Right ventricle myocardium superior (tissue), 1 donor: Measurements from ENCODE around the gene ZNF525. TPM values are rescaled to one million over a fixed set of nuclear protein-coding genes. Genes with fewer than 3 reads are reported as not detected.
"Not testable (repeated sequence)": the region's sequence is repeated elsewhere in the genome, so short reads cannot be mapped to it uniquely, and the experiment has no call there.

Experiments
- ATAC-seq: fragments of 200-7000 bp; cut with Tn5 transposase; one replicate; pipeline ENCODE4 v1.9.1; 2020; ENCODE audit warnings: mild to moderate bottlenecking; ENCODE audit not compliant: poor library complexity
- DNase-seq: peaks from one replicate; pipeline ENCODE4 v3.0.0-alpha.2; 2020
- intact Hi-C: fragments of 100-400 bp; cut with DNase I; formaldehyde crosslinking; loops from one replicate; pipeline ENCODE4 v1.11.2; 2022
- long read RNA-seq: library from polyadenylated mRNA; unstranded; transcript quantifications from one replicate; pipeline ENCODE4 v2.0.0, GENCODE V29; 2021
- total RNA-seq: library from RNA; stranded (reverse); fragmentation: NEBNext Ultra II Directional; extraction: Animal tissue kit (Norgen Biotek cat#: 25700); gene quantifications from one replicate; pipeline ENCODE4 v1.2.1, GENCODE V29; 2021
- donor health status: DM: no; HTN: yes; CAD: no; lungs with severe emphysema.

ZNF525 gene
- total RNA-seq = 4.7 TPM
- long read RNA-seq, partial matches to known transcripts = 0 of 1 reads
- long read RNA-seq, other reads (novel, unspliced or antisense) = 0 of 1 reads

DNA sequence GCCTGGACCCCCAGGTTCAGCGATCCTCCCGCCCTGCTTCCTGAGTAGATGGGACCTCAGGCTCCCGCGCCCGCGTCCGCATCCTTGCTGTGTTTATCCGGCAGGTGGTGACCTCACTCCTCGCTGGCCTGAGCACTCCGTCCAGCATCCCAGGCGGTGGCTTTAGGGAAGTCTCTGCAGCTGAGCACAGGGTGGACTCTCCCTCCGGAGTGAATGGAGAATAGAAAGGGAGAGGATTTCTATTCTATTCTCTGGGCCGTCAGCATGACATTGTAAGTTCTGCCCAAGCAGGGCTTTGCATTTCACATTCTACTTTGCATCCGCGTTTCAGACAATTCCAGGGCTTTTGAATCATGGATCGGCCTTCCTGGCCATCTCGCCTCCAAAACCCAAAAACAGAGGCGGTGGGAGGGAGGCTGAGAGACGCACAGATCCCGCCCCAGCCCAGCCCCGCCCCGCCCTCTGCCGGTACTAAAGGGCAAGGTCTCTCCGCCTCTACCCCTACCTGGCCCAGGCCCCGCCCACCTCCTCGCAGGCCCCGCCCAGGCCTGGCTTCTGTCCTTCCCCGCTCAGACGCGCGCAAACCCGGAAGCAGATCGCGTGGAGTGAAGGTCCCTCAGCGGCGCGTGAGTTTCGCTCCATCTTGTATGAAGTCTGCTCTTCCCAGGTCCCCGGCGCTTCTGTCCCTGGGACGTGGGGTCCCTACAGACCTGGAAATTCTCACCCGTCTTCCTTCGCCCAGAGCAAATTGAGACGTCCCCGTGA lies at the start of gene ZNF525:
ZNF525 (plus strand) TSS at position 572 of the 765 bp plus-strand sequence. CDS start 6,577 bp downstream, outside the sequence.
- peak; percentile 100 for ATAC-seq
- intact Hi-C loops = loop anchor here (10.0 kb wide), 1 partner anchor 171 kb away; the partner anchor contains the start of gene ZNF665
- DNase-seq = peak; percentile 94

DNA sequence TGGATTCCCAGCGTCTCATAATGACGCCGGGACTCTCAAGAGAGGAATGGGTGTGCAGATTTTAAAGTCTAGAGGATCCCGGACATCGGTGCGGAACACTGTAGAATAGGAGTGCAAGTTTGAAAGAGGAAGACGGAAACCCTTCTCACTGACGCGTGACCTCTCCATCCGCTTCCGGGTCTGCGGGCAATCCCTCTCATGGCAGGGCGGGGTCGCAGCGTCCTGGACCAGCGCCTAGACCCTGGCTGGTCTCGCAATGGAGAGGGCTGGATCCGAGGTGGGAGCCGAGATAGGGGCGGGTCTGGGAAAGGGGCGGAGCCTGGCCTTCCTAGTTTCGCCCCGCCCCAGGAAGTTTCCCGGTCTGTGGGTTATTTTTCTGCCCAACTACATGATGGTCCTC lies 36.5 kb upstream of the ZNF525 start:
- intact Hi-C loops = no loop called here
- peak; percentile 77 for DNase-seq
- ATAC-seq = peak; percentile 16

DNA sequence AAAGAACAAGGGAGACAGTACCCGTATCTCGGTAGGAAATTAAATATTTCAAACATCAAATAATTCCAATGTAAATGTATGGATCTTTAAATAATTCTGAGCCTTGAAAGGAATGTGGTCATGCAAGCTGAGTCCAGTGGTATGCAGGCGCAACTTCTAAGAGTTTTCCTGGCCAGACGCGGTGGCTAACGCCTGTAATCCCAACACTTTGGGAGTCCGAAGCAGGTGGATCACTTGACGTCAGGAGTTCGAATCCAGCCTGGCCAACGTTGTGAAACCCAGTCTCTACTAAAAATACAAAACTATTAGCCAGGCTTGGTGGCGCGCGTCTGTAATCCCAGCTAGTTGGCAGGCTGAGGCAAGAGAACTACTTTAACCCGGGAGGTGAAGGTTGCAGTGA lies 33.0 kb upstream of the ZNF525 start:
- ATAC-seq (no peak), DNase-seq (no peak)
- intact Hi-C loops = no loop called here

DNA sequence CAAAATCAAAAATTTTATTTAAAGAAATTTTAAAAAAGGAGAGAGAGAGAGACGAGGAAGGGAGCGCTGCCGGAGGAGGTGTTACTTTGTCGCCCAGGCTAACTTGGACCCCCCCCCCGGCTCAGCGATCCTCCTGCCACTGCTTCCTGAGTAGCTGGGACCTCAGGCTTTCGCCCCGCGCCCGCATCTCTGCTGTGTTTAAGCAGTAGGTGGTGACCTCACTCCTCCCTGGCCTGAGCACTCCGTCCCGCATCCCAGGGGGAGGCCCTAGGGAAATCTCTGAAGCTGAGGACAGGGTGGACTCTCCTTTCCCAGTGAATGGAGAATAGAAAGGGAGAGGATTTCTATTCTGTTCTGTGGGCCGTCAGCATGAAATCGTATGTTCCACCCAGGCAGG lies 32.4 kb upstream of the ZNF525 start:
- DNase-seq = peak; percentile 70
- ATAC-seq = peak; percentile 32
- intact Hi-C loops = no loop called here

DNA sequence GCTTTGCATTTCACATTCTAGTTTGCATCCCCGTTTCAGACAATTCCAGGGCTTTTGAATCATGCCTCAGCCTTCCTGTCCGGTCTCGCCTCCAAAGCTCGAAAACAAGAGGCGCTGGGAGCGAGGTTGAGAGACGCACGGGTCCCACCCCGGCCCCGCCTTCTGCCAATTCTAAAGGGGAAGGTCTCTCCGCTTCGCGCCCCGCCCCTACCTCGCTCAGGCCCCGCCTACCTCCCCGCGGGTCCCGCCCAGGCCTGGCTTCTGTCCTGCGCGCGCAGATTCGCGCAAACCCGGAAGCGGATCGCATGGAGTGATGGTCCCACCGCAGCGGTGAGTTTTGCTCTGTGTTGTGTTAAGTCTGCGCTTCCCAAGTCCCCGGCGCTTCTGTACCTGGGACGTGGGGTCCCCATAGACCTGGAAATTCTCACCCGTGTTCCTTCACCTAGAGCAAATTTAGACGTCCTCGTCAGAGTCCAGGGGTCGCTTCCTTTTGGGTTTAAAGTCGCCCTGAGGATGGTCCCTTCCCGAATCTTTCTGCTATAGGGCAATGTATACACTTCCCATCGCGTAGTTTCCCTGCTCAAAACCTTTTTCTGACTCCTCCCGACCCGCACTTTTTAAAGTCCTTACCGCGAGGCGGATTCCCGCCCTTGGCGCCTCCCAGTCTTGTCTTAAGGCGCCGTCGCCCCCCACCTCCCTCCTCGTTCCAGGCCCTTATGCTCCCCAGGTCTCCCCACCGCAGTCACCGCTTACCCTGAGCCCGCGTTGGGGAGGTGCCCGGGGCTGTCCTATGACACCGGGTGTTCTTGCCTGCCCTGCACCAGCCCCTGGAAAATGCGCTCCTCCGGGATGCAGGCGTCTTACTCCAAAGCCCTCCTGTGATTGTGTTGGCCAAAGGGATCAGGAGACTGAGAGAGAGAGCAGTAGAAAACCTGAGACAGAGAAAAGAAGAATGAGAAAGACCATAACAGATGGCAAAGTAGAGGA lies 31.7 kb upstream of the ZNF525 start, which contains the start of gene ZNF845:
ZNF845 (plus strand) TSS at position 287 of the 987 bp plus-strand sequence. CDS start 7,559 bp downstream, outside the sequence.
- ATAC-seq (peak; percentile 100), DNase-seq (peak; percentile 96)
- intact Hi-C loops = no loop called here

DNA sequence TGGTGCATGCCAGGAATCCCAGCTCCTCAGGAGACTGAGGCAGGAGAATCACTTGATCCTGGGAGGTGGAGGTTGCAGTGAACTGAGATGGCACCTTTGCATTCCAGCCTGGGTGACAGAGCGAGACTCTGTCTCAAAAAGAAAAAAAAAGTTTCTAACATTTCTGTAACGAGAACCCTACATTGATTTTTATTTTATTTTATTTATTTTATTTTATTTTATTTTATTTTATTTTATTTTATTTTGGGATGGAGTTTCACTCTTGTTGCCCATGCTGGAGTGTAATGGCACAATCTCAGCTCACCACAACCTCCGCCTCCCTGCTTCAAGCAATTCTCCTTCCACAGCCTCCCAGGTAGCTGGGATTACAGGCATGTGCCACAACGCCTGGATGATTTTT lies 21.1 kb upstream of the ZNF525 start:
- intact Hi-C loops, DNase-seq, ATAC-seq: not testable (repeated sequence)

DNA sequence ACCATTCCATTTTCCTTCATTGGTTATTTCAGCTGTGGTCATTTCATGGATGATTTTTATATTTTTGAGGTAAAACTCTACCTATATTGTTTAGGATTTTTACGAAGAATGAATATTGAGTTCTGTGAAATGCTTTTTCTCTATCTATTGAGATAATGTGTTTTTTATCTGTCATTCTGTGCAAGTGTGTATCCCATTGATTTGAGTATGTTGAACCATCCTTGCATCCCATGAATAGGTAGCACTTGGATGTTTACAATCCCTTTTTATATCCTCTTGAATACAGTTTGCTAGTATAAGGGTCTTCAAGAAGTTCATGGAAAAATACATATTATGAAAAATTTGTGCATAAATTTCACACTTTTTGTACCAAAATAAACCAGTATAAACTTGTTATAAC lies 9.8 kb upstream of the ZNF525 start:
- ATAC-seq = no peak
- no peak for DNase-seq
- intact Hi-C loops = no loop called here

DNA sequence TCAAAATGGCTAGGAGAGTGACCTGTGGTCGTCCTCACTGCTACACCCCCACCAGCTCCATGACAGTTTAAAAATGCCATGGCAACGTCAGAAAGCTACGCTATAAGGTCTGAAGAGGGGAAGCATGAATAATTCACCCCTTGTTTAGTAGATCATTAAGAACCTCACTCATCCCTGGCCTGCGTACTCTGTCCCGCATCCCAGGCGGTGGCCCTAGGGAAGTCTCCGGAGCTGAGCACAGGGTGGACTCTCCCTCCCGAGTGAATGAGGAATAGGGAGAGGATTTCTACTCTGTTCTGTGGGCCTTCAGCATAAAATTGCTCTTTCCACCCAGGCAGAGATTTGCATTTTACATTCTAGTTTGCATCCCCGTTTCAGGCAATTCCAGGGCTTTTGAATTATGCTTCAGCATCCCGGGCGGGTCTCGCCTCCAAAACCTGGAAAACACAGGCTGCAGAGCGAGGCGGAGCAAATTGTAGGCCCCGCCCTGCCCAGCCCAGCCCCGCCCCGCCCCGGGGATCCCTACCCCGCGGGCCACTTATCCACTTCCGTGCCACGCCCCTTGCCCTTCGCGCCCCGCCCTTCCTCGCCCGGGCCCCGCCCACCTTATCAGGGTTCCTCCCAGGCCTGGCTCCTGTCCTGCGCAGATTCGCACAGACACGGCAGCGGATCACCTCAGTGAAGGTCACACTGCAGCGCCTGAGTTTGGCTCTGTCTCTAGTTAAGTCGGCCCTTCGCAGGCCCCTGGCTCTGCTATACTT lies 7.5 kb upstream of the ZNF525 start:
- ATAC-seq (no peak), DNase-seq (peak; percentile 50)
- intact Hi-C loops = no loop called here

DNA sequence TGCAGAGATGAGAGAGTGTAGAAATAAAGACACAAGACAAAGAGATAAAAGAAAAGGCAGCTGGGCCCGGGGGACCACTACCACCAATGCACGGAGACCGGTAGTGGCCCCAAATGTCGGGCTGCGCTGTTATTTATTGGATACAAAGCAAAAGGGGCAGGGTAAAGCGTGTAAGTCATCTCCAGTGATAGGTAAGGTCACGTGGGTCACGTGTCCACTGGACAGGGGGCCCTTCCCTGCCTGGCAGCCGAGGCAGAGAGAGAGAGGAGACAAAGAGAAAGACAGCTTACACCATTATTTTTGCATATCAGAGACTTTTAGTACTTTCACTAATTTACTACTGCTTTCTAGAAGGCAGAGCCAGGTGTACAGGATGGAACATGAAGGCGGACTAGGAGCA lies 5.4 kb upstream of the ZNF525 start:
- ATAC-seq, DNase-seq: not testable (repeated sequence)
- intact Hi-C loops = loop anchor here (10.0 kb wide), 1 partner anchor 165 kb away; the partner anchor contains the start of gene ZNF665

DNA sequence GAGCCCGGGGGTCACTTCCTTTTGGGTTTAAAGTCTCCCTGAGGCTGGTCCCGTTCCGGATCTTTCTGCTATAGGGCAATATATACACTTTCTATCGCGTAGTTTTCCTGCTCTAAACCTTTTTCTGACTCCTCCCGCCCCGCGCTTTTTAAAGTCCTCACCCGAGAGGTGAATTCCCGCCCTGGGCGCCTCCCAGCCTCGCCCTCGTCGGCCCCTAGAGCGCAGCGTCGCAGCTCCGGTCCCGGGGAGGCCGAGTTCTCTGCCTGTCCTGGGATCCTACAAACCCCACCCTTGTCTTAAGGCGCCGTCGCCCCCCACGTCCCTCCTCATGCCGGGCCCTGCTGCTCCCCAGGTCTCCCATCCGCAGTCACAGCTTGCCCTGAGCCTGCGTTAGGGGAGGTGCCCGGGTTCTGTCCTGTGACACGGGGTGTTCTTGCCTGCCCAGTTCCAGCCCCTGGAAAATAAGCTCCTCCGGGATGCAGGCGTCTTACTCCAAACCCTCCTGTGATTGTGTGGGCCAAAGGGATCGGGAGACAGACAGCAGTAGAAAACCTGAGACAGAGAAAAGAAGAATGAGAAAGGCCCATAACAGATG lies 491 bp downstream of the ZNF525 start:
- DNase-seq (peak; percentile 49), ATAC-seq (peak; percentile 75)
- intact Hi-C loops = loop anchor here (10.0 kb wide), 1 partner anchor 171 kb away; the partner anchor contains the start of gene ZNF665

DNA sequence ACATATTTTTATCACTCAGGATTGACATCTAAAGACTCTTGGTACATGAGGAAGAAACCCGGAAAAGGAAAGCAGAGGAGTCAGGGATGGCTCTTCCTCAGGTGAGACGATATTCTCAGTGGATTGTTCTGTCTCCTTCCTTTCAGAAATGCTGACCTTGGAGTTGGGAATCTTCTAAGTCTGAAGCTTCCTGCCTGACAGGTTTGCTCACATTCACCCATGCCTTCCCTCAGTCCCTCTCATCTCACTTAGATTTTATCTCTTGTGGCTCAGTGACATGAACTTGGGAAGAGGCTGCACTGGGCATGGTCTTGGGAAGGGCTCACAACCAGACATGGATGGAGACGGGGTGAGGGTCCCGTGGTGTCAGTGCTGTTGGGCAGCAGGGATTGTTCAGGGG lies 6.7 kb downstream of the ZNF525 start:
- no peak for DNase-seq
- ATAC-seq = no peak
- intact Hi-C loops = no loop called here

DNA sequence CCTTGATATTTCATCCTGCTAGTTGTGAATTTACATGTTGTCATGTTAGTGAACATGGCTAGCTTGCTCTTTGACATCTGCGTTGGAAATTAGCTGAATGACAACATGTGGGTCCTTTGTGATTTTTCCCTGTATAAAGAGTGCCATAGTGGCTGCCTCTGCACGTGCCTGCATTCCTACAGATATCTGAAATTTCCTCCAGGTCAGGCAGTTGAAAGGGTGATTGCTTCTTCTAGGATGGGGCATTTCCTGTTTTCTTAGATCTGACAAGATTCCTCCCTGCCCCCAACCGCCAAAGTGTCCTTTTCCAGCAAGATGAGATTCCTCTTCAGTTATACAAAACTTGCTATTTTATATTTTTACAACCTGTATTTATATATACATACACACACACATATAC lies 8.8 kb downstream of the ZNF525 start:
- intact Hi-C loops = no loop called here
- no peak for ATAC-seq

DNA sequence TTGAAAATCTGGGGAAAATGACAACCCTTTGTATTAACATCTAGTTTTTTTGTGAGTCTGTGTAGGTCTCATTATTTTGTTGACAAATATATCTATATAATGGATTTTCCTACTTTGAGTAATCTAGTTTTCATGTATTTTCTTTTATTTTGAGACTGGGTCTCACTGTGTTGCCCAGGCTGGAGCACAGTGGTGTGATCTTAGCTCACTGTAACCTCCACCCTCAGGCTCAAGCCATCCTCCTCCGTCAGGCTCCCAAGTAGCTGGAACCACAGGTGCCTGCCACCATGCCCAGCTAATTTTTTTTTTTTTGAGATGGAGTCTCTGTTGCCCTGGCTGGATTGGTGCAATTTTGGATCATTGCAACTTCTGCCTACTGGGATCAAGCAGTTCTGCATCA lies 9.2 kb downstream of the ZNF525 start:
- no peak for DNase-seq
- no peak for ATAC-seq
- intact Hi-C loops = no loop called here

More for the DNA sequence above, 8.8 kb downstream of the ZNF525 start:
- no peak for DNase-seq

DNA sequence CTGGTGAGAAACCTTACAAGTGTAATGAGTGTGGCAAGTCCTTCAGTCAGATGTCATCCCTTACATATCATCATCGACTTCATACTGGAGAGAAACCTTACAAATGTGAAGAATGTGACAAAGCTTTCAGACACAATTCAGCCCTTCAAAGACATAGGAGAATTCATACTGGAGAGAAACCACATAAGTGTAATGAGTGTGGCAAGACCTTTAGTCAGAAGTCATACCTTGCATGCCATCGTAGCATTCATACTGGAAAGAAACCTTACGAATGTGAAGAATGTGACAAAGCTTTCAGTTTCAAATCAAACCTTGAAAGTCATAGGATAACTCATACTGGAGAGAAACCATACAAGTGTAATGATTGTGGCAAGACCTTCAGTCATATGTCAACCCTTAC lies 15.9 kb downstream of the ZNF525 start:
- DNase-seq (no peak), ATAC-seq (no peak)
- intact Hi-C loops = no loop called here

DNA sequence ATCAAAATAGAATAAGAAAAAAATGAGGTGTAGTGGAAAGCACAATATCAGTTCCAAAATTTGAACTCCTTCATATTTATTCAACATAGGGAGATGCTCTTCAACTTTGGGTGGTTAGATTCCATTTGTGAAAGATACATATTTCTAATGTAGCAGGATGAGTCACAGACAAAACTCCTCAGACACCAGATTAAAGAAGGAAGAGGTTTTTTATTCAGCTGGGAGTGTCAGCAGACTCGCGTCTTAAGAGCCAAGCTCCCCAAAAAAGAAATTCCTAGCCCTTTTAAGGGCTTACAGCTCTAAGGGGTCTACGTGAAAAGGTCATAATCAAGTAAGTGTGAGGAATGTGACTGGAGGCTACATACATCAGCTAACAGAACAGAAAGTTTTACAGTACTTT lies 22.7 kb downstream of the ZNF525 start:
- no peak for DNase-seq
- intact Hi-C loops = no loop called here
- ATAC-seq = no peak

DNA sequence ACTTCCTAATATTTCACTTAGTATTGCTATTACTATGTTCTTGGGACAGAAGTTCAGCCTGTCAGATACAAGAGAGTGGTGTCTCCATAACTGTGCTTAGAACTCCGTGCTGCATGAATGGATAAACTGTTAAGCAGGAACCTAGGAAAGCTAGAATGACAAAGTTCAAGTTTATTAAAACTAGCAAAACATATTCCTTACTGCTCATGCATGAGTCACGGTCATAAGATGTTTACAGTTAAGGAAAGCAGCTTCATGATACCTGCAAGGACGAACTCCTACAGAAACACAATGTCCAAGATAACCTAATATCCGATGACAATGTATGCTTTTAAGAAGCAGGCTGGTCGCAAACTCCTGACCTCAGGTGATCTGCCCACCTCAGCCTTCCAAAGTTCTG lies 23.4 kb downstream of the ZNF525 start:
- DNase-seq = no peak
- intact Hi-C loops = no loop called here
- ATAC-seq = no peak

DNA sequence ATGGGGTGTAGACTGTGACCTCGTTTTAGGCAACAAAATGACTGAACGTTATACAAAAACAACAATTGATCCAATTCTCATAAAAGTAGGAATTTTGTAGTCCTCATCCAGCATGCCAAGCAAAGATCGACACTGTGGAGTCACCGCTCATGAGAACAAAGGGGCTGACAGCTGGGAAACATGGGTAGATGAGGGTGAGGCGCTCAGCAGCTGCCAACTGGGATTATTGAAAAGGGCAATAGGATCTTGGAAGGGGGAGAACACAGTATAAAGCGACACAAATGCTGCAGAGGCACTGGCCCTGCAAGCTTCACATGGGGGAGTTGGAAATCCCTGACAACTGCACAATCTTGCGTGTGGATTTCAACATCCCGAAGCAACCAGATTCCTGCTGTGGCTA lies 24.1 kb downstream of the ZNF525 start:
- DNase-seq = no peak
- ATAC-seq = no peak
- intact Hi-C loops = no loop called here

DNA sequence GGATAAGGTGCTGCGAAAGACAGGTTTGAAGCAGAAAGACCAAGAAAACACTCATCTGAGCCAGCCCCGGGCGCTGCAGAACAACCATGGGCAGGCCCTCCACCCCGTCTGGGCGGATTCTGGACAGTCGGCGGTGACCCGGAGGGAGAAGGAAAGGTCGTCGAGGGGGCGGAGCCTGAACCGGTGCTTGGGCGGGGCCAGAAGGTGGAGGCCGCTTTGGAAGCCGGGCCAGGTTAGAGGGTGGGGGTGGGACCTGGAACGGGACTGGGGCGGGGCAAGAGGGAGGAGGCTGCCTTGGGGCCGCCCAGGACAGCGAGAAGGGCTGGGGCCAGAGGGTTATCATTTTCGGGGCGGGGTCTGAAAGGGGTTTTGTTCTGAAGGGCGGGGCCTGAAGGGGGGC lies 24.5 kb downstream of the ZNF525 start:
- intact Hi-C loops = no loop called here
- no peak for ATAC-seq
- DNase-seq = no peak
